ENCODE measurements around the gene TOP3B.
"Not testable (repeated sequence)": the region's sequence is repeated elsewhere in the genome, so short reads cannot be mapped to it uniquely, and the experiment has no call there.

TOP3B gene

GRCh38 chr22:21944871-21945270 is 37.7 kb downstream of the TOP3B start:
- no peak for TF ChIP-seq ZNF274 (IDR thresholded peaks at IDR 0.05; ENCODE audit: low read depth, low read length)
- H3K4me3 ChIP-seq (ENCODE audit: low read length): no peak overlapping the region

GRCh38 chr22:21943571-21944448 is 38.8 kb downstream of the TOP3B start:
- TF ChIP-seq ZNF274 (IDR thresholded peaks at IDR 0.05; ENCODE audit: low read depth, low read length): no peak
- H3K4me3 ChIP-seq (ENCODE audit: low read length): no peak overlapping the region

GRCh38 chr22:21942407-21943343 is 39.9 kb downstream of the TOP3B start:
- no peak for TF ChIP-seq ZNF274 (IDR thresholded peaks at IDR 0.05; ENCODE audit: low read depth, low read length)
- H3K4me3 ChIP-seq (ENCODE audit: low read length): no peak overlapping the region

GRCh38 chr22:21941921-21942320 is 40.7 kb downstream of the TOP3B start:
- H3K4me3 ChIP-seq (ENCODE audit: low read length): no peak overlapping the region
- no peak for TF ChIP-seq ZNF274 (IDR thresholded peaks at IDR 0.05; ENCODE audit: low read depth, low read length)

- no peak overlapping the region for H3K4me3 ChIP-seq (ENCODE audit: low read length)
These were observed 42.1 kb downstream of the TOP3B start for GRCh38 chr22:21940521-21940920.

GRCh38 chr22:21939935-21940334 is 42.7 kb downstream of the TOP3B start:
- H3K4me3 ChIP-seq (ENCODE audit: low read length): not testable (repeated sequence)

More at GRCh38 chr22:21940521-21940920, 42.1 kb downstream of the TOP3B start:
- TF ChIP-seq ZNF274 (IDR thresholded peaks at IDR 0.05; ENCODE audit: low read depth, low read length): no peak

- TF ChIP-seq ZNF274 (IDR thresholded peaks at IDR 0.05; ENCODE audit: low read depth, low read length): no peak
- H3K4me3 ChIP-seq (ENCODE audit: low read length): no peak overlapping the region
These were observed 43.1 kb downstream of the TOP3B start for GRCh38 chr22:21939461-21939913.

GRCh38 chr22:21938906-21939305 is 43.7 kb downstream of the TOP3B start:
- H3K4me3 ChIP-seq (ENCODE audit: low read length): no peak overlapping the region
- no peak for TF ChIP-seq ZNF274 (IDR thresholded peaks at IDR 0.05; ENCODE audit: low read depth, low read length)

GRCh38 chr22:21938071-21938822 is 44.3 kb downstream of the TOP3B start:
- TF ChIP-seq ZNF274 (IDR thresholded peaks at IDR 0.05; ENCODE audit: low read depth, low read length): no peak

GRCh38 chr22:21937821-21938070 is 44.8 kb downstream of the TOP3B start:
- H3K4me3 ChIP-seq (ENCODE audit: low read length): no peak overlapping the region
- no peak for TF ChIP-seq ZNF274 (IDR thresholded peaks at IDR 0.05; ENCODE audit: low read depth, low read length)

More at GRCh38 chr22:21938071-21938822, 44.3 kb downstream of the TOP3B start:
- peak overlapping the region; percentile 49; the same call in 1 of the 2 replicates for H3K4me3 ChIP-seq (ENCODE audit: low read length)

GRCh38 chr22:21937041-21937820 is 45.4 kb downstream of the TOP3B start:
- no peak for TF ChIP-seq ZNF274 (IDR thresholded peaks at IDR 0.05; ENCODE audit: low read depth, low read length)
- H3K4me3 ChIP-seq (ENCODE audit: low read length): no peak overlapping the region

- TF ChIP-seq ZNF274 (IDR thresholded peaks at IDR 0.05; ENCODE audit: low read depth, low read length): no peak
- no peak overlapping the region for H3K4me3 ChIP-seq (ENCODE audit: low read length)
These were observed 46.3 kb downstream of the TOP3B start for GRCh38 chr22:21936151-21936775.

GRCh38 chr22:21933910-21934309 is 48.7 kb downstream of the TOP3B start:
- no peak overlapping the region for H3K4me3 ChIP-seq (ENCODE audit: low read length)
- TF ChIP-seq ZNF274 (IDR thresholded peaks at IDR 0.05; ENCODE audit: low read depth, low read length): no peak
